Measurements from ENCODE around the gene RPL14.

DNA sequence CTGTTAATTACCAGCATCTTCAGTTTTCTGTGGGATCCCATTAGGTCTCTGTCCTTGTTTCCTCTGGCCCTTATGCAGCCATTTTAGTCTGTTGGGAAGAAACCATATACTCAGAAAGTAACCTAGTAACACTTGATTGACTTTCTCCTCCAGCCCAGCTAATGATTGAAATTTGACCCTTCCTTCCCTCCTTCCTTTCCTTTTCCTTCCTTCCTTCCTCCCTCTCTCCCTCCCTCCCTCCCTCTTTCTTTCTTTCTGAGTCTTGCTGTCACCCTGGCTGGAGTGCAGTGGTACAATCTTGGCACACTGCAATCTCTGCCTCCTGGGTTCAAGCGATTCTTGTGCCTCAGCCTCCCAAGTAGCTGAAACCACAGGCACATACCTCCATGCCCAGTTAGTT is 42.8 kb downstream of the RPL14 start:
- TF ChIP-seq SIN3A (IDR thresholded peaks at IDR 0.05; ENCODE audit: borderline replicate concordance, insufficient read depth, low read length) (no peak), POLR2AphosphoS5 (IDR thresholded peaks at IDR 0.05; ENCODE audit: low read depth, low read length) (no peak)
